HuH-7.5 (cell line): ENCODE results near the gene AFG3L2.
"Not testable (repeated sequence)": the region's sequence is repeated elsewhere in the genome, so short reads cannot be mapped to it uniquely, and the experiment has no call there.

Experiments
- DNase-seq: peaks from one replicate; pipeline ENCODE4 v3.0.0; 2011; ENCODE audit warnings: low spot score

The AFG3L2 gene

GRCh38 chr18:12397254-12397653 lies 20.2 kb upstream of the AFG3L2 start:
- DNase-seq: no peak

DNA sequence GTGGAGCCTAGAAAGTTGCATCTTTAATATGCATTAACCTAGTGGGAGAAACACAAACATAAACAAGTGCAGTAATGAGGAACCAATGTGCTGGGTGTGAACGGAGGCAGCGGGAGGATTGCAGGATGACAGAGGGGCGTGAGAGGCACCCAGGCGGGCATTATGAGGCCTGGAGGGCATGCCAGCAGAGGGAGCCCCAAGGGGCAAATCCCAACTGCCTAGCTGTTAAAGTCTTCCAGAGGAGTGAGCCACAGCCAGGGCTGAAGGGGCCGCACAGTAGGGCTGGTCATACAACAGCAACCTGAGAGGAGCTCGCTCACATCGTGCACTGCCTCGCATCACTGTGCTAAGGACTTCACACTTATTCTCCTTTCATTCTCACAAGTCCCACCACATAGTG lies 17.4 kb upstream of the AFG3L2 start:
- no peak for DNase-seq

DNA sequence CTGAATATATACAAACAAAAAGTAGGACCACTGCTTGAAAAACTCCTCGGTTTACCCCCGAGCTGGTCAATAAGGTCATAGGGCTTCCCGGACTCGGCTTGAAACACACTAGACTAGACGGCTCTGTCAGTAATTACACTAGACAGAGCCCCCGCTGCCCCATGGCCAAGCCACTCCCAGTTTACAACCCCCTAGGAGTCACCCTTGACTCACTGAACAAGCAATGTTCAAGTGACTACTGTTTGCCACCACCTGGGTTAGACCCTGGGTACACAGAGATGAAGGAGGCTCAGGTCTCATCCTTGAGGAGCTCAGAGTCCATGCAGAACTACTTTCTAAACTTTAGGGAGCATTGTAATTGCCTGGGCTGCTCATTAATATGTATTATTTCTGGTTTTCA lies 17.0 kb upstream of the AFG3L2 start:
- DNase-seq: no peak

GRCh38 chr18:12393510-12393909 lies 16.5 kb upstream of the AFG3L2 start:
- no peak for DNase-seq

DNA sequence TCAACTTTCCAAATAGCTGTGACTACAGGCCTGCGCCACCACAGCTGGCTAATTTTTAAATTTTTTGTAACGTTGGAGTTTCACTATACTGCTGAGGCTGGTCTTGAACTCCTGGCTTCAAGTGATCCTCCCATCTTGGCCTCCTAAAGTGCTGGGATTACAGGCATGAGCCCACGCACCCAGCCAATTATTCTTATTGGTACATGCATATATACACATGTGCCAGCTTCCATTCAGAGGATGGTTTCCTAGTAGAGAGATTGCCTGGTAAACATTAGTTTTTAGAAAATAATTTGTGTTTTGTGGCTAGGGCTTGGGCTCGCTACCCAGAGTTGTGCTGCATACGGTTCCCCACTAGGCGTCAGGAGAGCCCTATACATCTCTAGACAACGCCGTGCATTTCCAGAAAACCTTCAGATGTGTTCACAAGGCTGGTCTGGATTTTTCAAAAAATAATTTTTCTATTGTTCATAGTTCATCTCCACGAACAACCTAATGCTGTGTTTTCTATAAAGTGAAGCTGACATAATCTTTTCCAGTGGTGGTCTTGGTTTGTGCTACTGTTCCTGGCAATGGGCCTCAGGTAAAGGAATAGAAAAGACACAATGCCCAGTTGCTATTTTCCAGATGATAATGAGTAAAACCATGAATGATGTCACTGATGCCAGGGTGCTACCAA lies 14.6 kb upstream of the AFG3L2 start:
- peak; percentile 68 for DNase-seq

DNA sequence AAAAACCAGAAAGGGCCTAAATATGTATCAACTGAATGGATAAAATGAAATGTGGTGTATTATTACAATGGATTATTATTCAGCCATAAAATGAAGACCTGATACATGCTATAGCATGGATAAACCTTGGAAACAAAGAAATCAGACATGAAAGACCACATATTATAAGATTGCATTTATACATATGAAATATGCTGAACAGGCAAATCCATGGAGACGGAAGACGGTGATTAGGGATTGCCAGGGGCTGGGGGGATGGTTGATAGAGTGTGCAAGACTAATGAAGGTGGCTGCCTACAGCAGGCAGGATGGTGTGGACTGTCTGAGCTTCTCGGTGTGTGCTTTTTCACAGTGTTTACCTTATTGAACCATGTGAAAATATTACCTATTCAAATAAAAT lies 11.4 kb upstream of the AFG3L2 start:
- DNase-seq: no peak

GRCh38 chr18:12384261-12384660 lies 7.2 kb upstream of the AFG3L2 start:
- no peak for DNase-seq

DNA sequence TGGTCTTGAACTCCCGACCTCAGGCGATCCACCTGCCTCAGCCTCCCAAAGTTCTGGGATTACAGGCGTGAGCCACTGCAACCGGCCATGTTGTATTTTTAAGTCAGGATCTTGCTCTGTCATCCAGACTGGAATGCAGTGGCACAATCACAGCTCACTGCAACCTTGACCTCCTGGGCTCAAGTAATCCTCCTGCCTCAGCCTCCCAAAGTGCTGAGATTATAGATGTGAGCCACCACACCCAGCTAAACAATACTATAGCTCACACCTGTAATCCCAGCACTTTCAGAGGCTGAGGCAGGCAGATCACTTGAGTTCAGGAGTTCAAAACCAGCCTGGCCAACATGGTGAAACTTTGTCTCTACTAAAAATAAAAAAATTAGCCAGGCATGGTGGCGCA lies 6.7 kb upstream of the AFG3L2 start:
- not testable (repeated sequence) for DNase-seq

DNA sequence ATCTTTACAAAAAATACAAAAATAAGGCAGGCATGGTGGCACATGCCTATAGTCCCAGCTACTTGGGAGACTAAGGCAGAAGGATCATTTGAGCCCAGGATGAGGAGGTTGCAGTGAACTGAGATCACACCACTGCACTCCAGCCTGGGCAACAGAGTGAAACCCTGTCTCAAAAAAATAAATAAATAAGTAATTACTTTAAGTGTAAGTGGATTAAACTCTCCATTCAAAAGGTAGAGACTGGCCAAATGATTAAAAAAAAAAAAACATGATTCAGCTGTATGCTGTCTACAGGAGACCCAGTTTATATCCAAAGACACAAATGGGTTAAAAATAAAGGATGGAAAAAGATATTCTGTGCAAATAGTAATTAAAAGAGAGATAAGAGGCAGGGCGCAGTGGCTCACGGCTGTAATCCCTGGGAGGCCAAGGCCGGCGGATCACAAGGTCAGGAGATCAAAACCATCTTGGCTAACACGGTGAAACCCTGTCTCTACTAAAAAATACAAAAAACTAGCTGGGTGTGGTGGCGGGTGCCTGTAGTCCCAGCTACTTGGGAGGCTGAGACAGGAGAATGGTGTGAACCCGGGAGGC lies 5.3 kb upstream of the AFG3L2 start:
- DNase-seq: not testable (repeated sequence)

GRCh38 chr18:12378198-12378558 lies 1.2 kb upstream of the AFG3L2 start:
- not testable (repeated sequence) for DNase-seq

GRCh38 chr18:12377556-12378197 lies 650 bp upstream of the AFG3L2 start:
- peak; percentile 96 for DNase-seq

GRCh38 chr18:12376034-12376753 lies 833 bp downstream of the AFG3L2 start:
- DNase-seq: no peak

- no peak for DNase-seq
Measured at GRCh38 chr18:12374401-12374800, 2.6 kb downstream of the AFG3L2 start.

DNA sequence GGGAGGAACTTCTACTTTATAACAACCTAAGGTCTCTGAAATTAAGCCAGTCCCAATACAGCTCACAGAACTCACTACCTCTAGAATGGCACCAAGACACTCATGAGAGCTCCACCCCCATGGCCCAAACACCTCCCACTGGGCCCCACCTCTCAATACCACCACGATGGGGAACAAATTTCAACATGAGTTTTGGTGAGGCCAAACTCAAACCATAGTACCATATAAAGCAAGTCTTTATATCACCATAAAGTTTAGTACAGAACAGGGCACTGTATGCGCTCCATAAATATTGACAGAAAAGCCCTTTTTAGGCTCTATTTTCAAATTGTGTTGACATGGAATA lies 3.3 kb downstream of the AFG3L2 start:
- no peak for DNase-seq

DNA sequence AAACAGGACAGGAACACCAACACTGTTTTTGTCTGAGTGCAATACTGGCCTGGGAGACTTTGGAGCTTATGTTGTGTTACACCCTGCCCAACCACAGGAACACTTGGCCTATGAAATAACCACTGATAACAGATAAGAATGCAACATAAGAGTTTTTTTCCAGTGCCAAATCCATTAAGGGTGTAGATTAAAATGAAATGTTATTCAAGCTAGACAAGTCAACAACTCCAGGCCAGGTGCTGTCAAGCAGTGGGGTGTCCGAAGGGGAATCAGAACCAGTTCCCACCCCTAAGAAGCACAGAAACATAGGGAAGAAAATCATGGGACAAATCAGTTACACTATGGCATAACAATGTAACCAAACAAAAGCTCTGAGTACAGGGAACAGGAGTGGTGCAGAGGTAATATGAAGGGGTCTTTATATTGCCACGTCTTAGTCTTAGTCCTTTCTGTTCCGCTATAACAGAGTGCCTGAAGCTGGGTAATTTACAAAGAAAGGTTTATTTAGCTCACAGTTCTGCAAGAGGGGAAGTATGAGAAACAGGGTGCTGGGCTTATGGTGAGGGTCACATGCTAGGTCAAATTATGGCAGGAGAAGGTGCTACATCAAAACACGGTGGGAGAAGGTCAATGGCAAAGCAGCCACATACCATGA lies 3.8 kb downstream of the AFG3L2 start:
- DNase-seq: no peak

GRCh38 chr18:12372406-12372805 lies 4.6 kb downstream of the AFG3L2 start:
- DNase-seq: no peak

DNA sequence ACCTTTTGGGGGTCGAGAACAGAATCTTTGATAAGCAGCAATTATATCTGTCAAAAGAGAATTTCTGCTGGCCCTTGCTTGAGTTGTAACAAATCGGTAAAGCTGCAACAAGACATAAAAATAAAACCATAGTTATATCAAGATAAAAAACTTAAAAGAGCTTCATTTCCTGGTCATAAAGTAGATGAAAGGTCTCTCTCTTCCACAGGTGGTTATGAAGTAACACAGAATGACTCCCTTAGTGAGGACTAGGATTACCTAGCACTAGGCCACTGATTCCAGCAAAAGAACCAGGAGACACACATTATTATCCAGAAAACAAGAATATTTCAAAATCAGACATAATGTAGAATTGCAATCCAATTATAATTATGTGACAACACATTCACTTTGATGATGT lies 5.4 kb downstream of the AFG3L2 start:
- no peak for DNase-seq

DNA sequence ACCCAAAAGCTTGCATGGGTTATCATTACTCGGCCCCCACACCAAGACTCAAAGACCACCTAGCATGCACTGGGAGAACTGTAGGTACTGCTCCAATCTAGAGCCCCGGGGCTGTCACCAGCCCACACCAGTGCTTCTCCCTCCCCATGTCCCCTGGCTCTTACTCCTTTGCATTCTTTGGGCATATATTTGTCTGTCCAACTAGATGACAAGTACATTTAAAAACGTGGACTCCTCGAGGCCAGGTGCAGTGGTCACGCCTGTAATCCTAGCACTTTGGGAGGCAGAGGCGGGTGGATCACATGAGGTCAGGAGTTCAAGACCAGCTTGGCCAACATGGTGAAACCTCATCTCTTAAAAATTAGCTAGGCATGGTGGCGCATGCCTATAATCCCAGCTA lies 7.8 kb downstream of the AFG3L2 start:
- DNase-seq: no peak

- no peak for DNase-seq
Measured at GRCh38 chr18:12366784-12367183, 10.2 kb downstream of the AFG3L2 start.

DNA sequence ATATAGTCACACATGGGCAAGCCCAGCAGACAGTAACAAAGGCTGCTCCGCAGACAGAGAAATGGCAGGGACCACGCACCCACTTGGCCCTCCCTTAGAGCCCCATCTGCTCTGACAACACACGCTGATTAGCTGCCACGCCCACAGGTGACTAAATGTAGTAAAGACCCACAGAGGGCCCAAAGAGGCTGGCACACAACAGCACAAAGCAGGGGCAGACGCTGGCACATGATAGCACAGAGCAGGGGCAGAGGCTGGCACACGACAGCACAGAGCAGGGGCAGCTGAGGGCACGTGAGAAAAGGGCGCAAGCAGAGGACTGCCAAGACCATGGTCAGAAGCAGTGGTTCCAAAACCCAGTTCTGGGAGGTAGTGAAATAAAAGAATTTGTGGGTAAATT lies 10.6 kb downstream of the AFG3L2 start:
- DNase-seq: no peak

- no peak for DNase-seq
Measured at GRCh38 chr18:12362473-12363174, 14.4 kb downstream of the AFG3L2 start.

DNA sequence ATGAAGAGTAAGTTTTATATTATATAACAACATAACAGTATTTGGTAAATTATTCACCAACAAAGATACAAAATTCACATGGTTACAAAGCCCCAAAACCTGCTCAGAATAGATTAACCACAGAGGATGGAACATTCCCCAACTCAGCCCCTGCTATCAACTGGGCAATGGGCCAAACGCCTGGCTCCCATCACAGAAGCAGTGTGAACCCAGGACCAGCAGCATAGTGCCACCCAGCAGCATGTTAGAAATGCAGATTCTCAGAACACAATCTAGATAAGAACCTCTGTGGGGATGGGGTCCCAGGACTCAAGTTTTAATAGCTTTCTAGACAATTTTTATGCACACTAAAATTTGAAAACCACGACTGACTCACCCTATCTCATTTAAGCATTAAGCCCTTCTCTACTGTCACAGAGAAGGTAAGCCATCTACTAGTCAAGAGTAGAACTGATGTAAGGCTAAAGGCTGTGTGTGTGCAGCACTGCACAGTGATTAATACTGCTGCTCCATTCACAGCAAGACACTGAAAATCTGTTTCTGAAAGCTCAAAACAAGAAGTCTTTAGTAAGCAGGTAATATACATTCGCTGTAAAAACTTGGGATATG lies 15.2 kb downstream of the AFG3L2 start:
- DNase-seq: no peak
